Measurements from ENCODE around the gene SEMA3G.

SEMA3G gene

DNA sequence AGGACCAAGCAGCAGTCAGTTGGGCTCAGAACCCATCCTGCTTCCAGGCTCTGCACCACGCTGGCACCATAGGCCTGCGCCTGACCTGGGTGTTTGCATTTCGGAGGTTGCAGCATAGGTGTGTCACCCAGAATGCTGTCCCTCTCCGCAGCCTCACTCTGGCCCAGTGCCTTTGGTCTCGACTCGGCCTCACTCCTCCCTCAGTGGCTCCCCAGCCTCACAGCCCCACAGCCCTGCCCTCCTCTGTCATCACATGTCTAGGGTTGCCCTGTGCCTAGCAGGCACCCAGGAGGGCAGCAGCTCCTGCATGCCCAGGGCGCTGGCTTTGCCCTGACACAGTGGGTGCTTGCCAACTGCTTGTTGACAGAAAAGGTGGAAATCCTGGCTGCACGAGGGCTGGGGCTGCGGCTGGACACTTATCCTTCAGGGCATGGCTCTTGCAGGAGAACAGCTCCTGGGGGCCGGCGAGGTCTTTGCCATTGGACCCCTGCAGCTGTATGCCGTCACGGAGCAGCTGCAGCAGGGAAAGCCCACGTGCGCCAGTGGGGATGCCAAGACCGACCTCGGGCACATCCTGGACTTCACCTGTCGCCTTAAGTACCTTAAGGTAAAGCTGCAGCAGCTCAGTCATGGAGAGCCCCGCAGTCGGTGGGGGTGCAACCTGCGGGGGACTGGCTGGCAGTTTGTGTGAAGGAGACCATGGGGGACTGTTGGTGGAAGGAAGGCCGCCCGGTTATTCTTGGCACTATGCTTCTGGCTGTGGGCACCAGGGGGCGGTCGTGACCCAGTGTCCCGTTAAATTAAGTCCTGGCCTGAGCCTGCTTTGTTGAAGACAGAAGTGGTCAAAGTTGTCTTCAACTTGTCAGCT is 26.7 kb upstream of the SEMA3G start:
- Histone ChIP-seq H4K20me1 (ENCODE audit: control insufficient read depth, insufficient read depth, low read depth, low read length) (no peaks in the 10 kb centered on the region), H3K27me3 (ENCODE audit: control insufficient read depth, low read length) (no peaks in the 10 kb centered on the region), H3K4me3 (ENCODE audit: low read length) (no peak overlapping the region), H3K79me2 (ENCODE audit: control insufficient read depth, low read length) (peaks cover 2% of the 10 kb centered on the region; the same call in 1 of the 2 replicates), H3K36me3 (ENCODE audit: control insufficient read depth, low read length) (peaks cover 47% of the 10 kb centered on the region), H3K4me2 (ENCODE audit: low read length) (no peak overlapping the region), H3K9me3 (ENCODE audit: control insufficient read depth, insufficient read depth, low read length) (no peaks in the 10 kb centered on the region), H3K27ac (ENCODE audit: low read depth, low read length) (no peak overlapping the region), H3K9me2 (replicated peaks; ENCODE audit: control insufficient read depth, low read length) (no peaks in the 10 kb centered on the region), H3F3A (ENCODE audit: control insufficient read depth, insufficient read depth) (no peaks in the 10 kb centered on the region), H3K4me1 (ENCODE audit: control insufficient read depth, low read length) (no peaks in the 10 kb centered on the region)
- peak; percentile 77 for TF ChIP-seq CTCF (IDR thresholded peaks at IDR 0.05; ENCODE audit: low read depth, low read length, poor library complexity, severe bottlenecking)
- no peak for TF ChIP-seq EZH2phosphoT487 (IDR thresholded peaks at IDR 0.05; ENCODE audit: borderline replicate concordance, low read length)

DNA sequence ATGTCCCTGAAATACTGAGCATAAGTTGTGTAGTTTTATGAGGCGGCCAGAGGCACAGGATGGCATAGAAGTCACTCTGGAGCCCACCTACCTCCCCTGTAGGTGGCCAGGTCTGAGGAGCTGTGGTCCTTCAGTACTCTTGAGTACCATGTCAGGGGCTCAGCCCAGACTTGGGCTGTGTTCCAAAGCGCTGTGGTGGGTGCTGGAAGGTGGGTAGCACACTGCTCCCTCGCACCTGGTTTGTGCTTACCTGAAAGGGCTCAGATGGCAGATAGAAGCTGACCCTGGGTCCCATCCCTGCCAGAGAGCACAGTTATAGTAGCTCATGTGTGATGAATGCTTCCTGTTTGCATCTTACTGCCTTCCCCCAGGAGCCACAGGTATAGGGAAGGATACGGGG is 26.0 kb upstream of the SEMA3G start:
- Histone ChIP-seq H3K9me2 (replicated peaks; ENCODE audit: control insufficient read depth, low read length) (no peaks in the 10 kb centered on the region), H3K79me2 (ENCODE audit: control insufficient read depth, low read length) (peaks cover 3% of the 10 kb centered on the region; the same call in 1 of the 2 replicates), H3K4me2 (ENCODE audit: low read length) (no peak overlapping the region), H4K20me1 (ENCODE audit: control insufficient read depth, insufficient read depth, low read depth, low read length) (no peaks in the 10 kb centered on the region), H3K36me3 (ENCODE audit: control insufficient read depth, low read length) (peaks cover 41% of the 10 kb centered on the region), H3K4me1 (ENCODE audit: control insufficient read depth, low read length) (no peaks in the 10 kb centered on the region), H3K9me3 (ENCODE audit: control insufficient read depth, insufficient read depth, low read length) (no peaks in the 10 kb centered on the region), H3K4me3 (ENCODE audit: low read length) (no peak overlapping the region), H3K27me3 (ENCODE audit: control insufficient read depth, low read length) (no peaks in the 10 kb centered on the region), H3K27ac (ENCODE audit: low read depth, low read length) (no peak overlapping the region), H3F3A (ENCODE audit: control insufficient read depth, insufficient read depth) (no peaks in the 10 kb centered on the region)
- no peak for TF ChIP-seq CTCF (IDR thresholded peaks at IDR 0.05; ENCODE audit: low read depth, low read length, poor library complexity, severe bottlenecking)
- no peak for TF ChIP-seq EZH2phosphoT487 (IDR thresholded peaks at IDR 0.05; ENCODE audit: borderline replicate concordance, low read length)

DNA sequence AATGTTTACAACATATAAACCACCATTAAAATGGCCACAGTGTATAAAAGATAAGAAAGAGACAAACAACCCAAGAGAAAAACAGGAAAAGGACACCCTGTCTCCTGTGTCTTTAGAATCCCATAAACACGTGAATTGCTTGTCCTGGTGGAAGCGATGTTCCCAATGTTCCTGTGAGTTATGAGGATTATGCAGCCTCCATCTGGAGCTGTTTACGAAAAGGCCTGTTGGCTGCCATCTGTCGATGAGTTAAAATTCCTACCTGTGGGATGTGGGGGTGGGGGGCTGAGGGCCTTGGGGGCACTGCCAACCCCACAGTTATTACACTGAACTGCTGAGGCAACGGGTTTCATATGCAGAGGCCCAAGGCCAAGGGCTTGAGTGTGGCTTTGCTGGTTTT is 24.1 kb upstream of the SEMA3G start:
- no peaks in the 10 kb centered on the region for H4K20me1 ChIP-seq (ENCODE audit: control insufficient read depth, insufficient read depth, low read depth, low read length)
- peaks cover 19% of the 10 kb centered on the region for H3K79me2 ChIP-seq (ENCODE audit: control insufficient read depth, low read length)

More for the DNA sequence above, 24.1 kb upstream of the SEMA3G start:
- H3K4me1 ChIP-seq (ENCODE audit: control insufficient read depth, low read length), result no peaks in the 10 kb centered on the region
- H3K27ac ChIP-seq (ENCODE audit: low read depth, low read length), result no peak overlapping the region
- no peaks in the 10 kb centered on the region for H3K9me2 ChIP-seq (replicated peaks; ENCODE audit: control insufficient read depth, low read length)
- no peaks in the 10 kb centered on the region for H3F3A ChIP-seq (ENCODE audit: control insufficient read depth, insufficient read depth)
- no peaks in the 10 kb centered on the region for H3K27me3 ChIP-seq (ENCODE audit: control insufficient read depth, low read length)
- H3K36me3 ChIP-seq (ENCODE audit: control insufficient read depth, low read length), result peaks cover 40% of the 10 kb centered on the region
- no peak overlapping the region for H3K4me3 ChIP-seq (ENCODE audit: low read length)
- H3K4me2 ChIP-seq (ENCODE audit: low read length), result no peak overlapping the region
- no peak for TF ChIP-seq EZH2phosphoT487 (IDR thresholded peaks at IDR 0.05; ENCODE audit: borderline replicate concordance, low read length)
- TF ChIP-seq CTCF (IDR thresholded peaks at IDR 0.05; ENCODE audit: low read depth, low read length, poor library complexity, severe bottlenecking), result no peak
- H3K9me3 ChIP-seq (ENCODE audit: control insufficient read depth, insufficient read depth, low read length), result no peaks in the 10 kb centered on the region
